Karpas-422 (cell line): ENCODE results near the gene HYKK. TPM values are rescaled to one million over a fixed set of nuclear protein-coding genes. Genes with fewer than 3 reads are reported as not detected.

Experiments
- DNase-seq: peaks from one replicate; pipeline ENCODE4 v3.0.0-alpha.2; 2015
- H2AFZ ChIP-seq: fragments of 200-600 bp; sonication (generic); 2 replicates; pipeline ENCODE4 v1.6.1; 2014; ENCODE audit warnings: antibody characterized with exemption, low read length, mixed read lengths
- H3K27ac ChIP-seq: fragments of 200-600 bp; sonication (generic); 2 replicates; pipeline ENCODE4 v1.5.1; 2014; ENCODE audit warnings: mild to moderate bottlenecking, low read length, moderate library complexity
- H3K27me3 ChIP-seq: fragments of 200-600 bp; sonication (generic); 2 replicates; pipeline ENCODE4 v1.6.1; 2014; ENCODE audit warnings: low read length, mixed read lengths
- H3K36me3 ChIP-seq: fragments of 200-600 bp; sonication (generic); 2 replicates; pipeline ENCODE4 v1.6.1; 2014; ENCODE audit warnings: low read length, mixed read lengths; ENCODE audit not compliant: insufficient read depth
- H3K4me1 ChIP-seq: fragments of 200-600 bp; sonication (generic); 2 replicates; pipeline ENCODE4 v1.6.1; 2014; ENCODE audit warnings: mild to moderate bottlenecking, low read length, mixed read lengths
- H3K4me2 ChIP-seq: fragments of 200-600 bp; sonication (generic); 2 replicates; pipeline ENCODE4 v1.6.1; 2014; ENCODE audit warnings: low read length, low read depth, mild to moderate bottlenecking; ENCODE audit not compliant: poor library complexity, severe bottlenecking
- H3K4me3 ChIP-seq: fragments of 200-600 bp; sonication (generic); 2 replicates; pipeline ENCODE4 v1.5.1; 2014; ENCODE audit warnings: mild to moderate bottlenecking, antibody characterized with exemption, low read length, mixed read lengths
- H3K79me2 ChIP-seq: fragments of 200-600 bp; sonication (generic); 2 replicates; pipeline ENCODE4 v1.6.1; 2014; ENCODE audit warnings: mild to moderate bottlenecking, low read length, mixed read lengths
- H3K9ac ChIP-seq: fragments of 200-600 bp; sonication (generic); 2 replicates; pipeline ENCODE4 v1.6.0; 2014; ENCODE audit warnings: low read length
- H3K9me2 ChIP-seq: fragments of 200-600 bp; sonication (generic), shearing (Covaris generic); replicated peaks from 2 replicates; pipeline ENCODE4 v1.6.0; 2014; ENCODE audit warnings: mild to moderate bottlenecking, low read length, moderate library complexity; ENCODE audit not compliant: insufficient read depth
- H3K9me3 ChIP-seq: fragments of 300-700, 200-600 bp; sonication (generic); 2 replicates; pipeline ENCODE4 v1.6.1; 2014; ENCODE audit warnings: low read length, mixed read lengths
- H4K20me1 ChIP-seq: fragments of 200-600 bp; sonication (generic); 2 replicates; pipeline ENCODE4 v1.6.1; 2014; ENCODE audit warnings: mild to moderate bottlenecking, antibody characterized with exemption, low read length, low read depth; ENCODE audit not compliant: insufficient read depth
- total RNA-seq: library from RNA; depleted of rRNA; stranded (reverse); fragments of >200 nt; shearing (Covaris generic); gene quantifications from 2 replicates; pipeline ENCODE4 v1.2.3, GENCODE V29; 2014; ENCODE audit warnings: low replicate concordance; rRNA removed

Gene HYKK
- total RNA-seq, 1 experiment from 2014 or later: 1.2 TPM

DNA sequence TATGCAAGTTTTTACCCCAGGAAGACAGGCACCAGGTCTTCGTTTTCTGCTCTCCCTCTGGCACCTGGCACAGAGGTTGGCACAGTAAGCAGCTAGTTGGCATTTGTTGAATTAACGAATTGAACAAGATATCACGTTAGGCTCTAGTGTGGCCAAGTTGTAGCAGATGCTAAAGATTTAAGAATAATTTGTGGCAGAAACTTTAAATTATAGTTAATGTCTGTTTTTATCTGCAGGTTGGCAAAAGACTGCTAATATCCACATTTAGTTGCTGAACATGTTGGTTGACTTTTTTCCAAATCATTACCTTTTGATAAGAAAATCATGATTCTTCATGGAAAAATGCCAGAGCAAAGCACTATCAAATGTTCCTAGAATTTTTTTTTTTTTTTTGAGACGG is 66.0 kb downstream of the HYKK start:
- no peaks in the 10 kb centered on the region for H3K36me3 ChIP-seq
- no peaks in the 10 kb centered on the region for H3K79me2 ChIP-seq
- DNase-seq: no peak
- H3K9me2 ChIP-seq: no peaks in the 10 kb centered on the region
- H4K20me1 ChIP-seq: no peaks in the 10 kb centered on the region
- H3K27ac ChIP-seq: no peak overlapping the region
- H3K9me3 ChIP-seq: no peaks in the 10 kb centered on the region
- no peak overlapping the region for H3K9ac ChIP-seq
- H2AFZ ChIP-seq: no peak overlapping the region
- H3K4me3 ChIP-seq: no peak overlapping the region
- H3K4me2 ChIP-seq: no peak overlapping the region
- no peaks in the 10 kb centered on the region for H3K27me3 ChIP-seq
- no peaks in the 10 kb centered on the region for H3K4me1 ChIP-seq

DNA sequence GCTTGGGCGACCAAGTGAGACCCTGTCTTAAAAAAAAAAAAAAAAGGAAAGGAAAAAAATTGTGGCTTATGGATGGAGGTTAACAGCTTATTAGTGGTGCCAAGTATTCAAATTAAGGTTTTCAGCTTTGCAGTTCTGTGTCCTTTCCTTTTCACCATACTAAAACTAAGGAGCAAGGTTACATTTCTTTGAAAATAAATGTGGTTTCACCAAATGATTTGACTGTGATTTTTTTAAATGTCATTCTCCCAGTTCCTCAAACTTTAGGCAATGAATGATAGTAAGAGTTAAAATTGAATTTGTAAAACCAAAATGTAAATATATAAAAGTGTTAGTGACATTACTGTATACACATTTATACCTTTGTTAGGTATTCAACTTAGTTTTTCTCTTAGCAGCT is 67.6 kb downstream of the HYKK start:
- no peak overlapping the region for H2AFZ ChIP-seq
- H3K9me2 ChIP-seq: no peaks in the 10 kb centered on the region
- H3K9me3 ChIP-seq: no peaks in the 10 kb centered on the region
- no peak overlapping the region for H3K4me3 ChIP-seq
- H3K27ac ChIP-seq: no peak overlapping the region
- H3K9ac ChIP-seq: no peak overlapping the region
- H3K4me2 ChIP-seq: no peak overlapping the region
- H3K36me3 ChIP-seq: no peaks in the 10 kb centered on the region
- no peaks in the 10 kb centered on the region for H3K4me1 ChIP-seq
- no peaks in the 10 kb centered on the region for H3K27me3 ChIP-seq
- no peaks in the 10 kb centered on the region for H3K79me2 ChIP-seq
- DNase-seq: no peak
- no peaks in the 10 kb centered on the region for H4K20me1 ChIP-seq

Other genes starting within 250 kb of the HYKK start
- not detected in 2 replicates for gene DNAJA4, start 243.0 kb upstream of the HYKK start, total RNA-seq
- gene SKIC8, start 208.0 kb upstream of the HYKK start, total RNA-seq: 96.9 and 134 TPM in 2 replicates
- not detected in 2 replicates for gene CRABP1, start 167.2 kb upstream of the HYKK start, total RNA-seq
- gene IREB2, start 69.4 kb upstream of the HYKK start, total RNA-seq: 25.1 and 36.2 TPM in 2 replicates
- gene PSMA4, start 32.9 kb downstream of the HYKK start, total RNA-seq: 137 and 197 TPM in 2 replicates
- gene CHRNA5, start 57.9 kb downstream of the HYKK start, total RNA-seq: 0.11 TPM in 1 of 2 replicates, not detected in the other
- not detected in 2 replicates for gene CHRNA3, start 113.4 kb downstream of the HYKK start, total RNA-seq
- gene CHRNB4, start 133.6 kb downstream of the HYKK start, total RNA-seq: not detected in 2 replicates